Panc1 (cell line): ENCODE results near the gene CDC123. TPM values are rescaled to one million over a fixed set of nuclear protein-coding genes. Genes with fewer than 3 reads are reported as not detected.

Source experiments
- ATAC-seq: fragments of 200-7000 bp; cut with Tn5 transposase; 2 replicates; pipeline ENCODE4 v1.9.1; 2020; ENCODE audit warnings: mild to moderate bottlenecking, moderate library complexity
- BruUV-seq: library from RNA; stranded (reverse); fragments of 400-500 nt; replicated peaks from 2 replicates; lab custom pipeline; 2021; lab: Mats Ljungman, UMichigan
- CTCF ChIA-PET: fragments of 300-600 bp; sonication (Branson Sonifier 250); formaldehyde crosslinking; loops from one replicate; lab custom pipeline; 2022; ENCODE audit warnings: antibody characterized with exemption; lab: Charles Lee
- POLR2A ChIA-PET: fragments of 300-600 bp; sonication (Branson Sonifier 250); formaldehyde crosslinking; loops from one replicate; lab custom pipeline; 2022; ENCODE audit warnings: antibody characterized with exemption; lab: Charles Lee
- DNase-seq: peaks from one replicate; pipeline ENCODE4 v3.0.0-alpha.2; 2010; ENCODE audit warnings: low read depth, low spot score
- H3K27ac ChIP-seq: 2 replicates; pipeline ENCODE4 v1.5.1; 2011; ENCODE audit warnings: mild to moderate bottlenecking, low read length, inconsistent platforms
- H3K27me3 ChIP-seq: fragments of 200-500 bp; sonication (Bioruptor generic); 2 replicates; pipeline ENCODE4 v1.6.0; 2014; ENCODE audit warnings: low read length, inconsistent platforms; ENCODE audit not compliant: control insufficient read depth, insufficient read depth
- H3K36me3 ChIP-seq: fragments of 200-500 bp; sonication (Bioruptor generic); 2 replicates; pipeline ENCODE4 v1.5.1; 2014; ENCODE audit warnings: inconsistent platforms, mild to moderate bottlenecking, low read length, moderate library complexity; ENCODE audit not compliant: control insufficient read depth, insufficient read depth
- H3K4me1 ChIP-seq: 2 replicates; pipeline ENCODE4 v1.5.1; 2011; ENCODE audit warnings: inconsistent platforms, mild to moderate bottlenecking, low read length, moderate library complexity; ENCODE audit not compliant: control insufficient read depth, insufficient read depth
- H3K4me3 ChIP-seq, 2 experiments: 2 replicates each; pipeline ENCODE4 v1.5.1; 2011 to 2012; ENCODE audit warnings: low read depth in 2 of 2, low read length in 2 of 2, mild to moderate bottlenecking in 2 of 2, inconsistent platforms in 1 of 2, moderate library complexity in 1 of 2
- H3K9me3 ChIP-seq: fragments of 200-500 bp; sonication (Bioruptor generic); 2 replicates; pipeline ENCODE4 v1.5.1; 2014; ENCODE audit warnings: low read depth, mild to moderate bottlenecking, inconsistent platforms, low read length, moderate library complexity; ENCODE audit not compliant: control insufficient read depth, insufficient read depth
- CTCF ChIP-seq: fragments of 450-650 bp; IDR thresholded peaks from 2 replicates; pipeline ENCODE4 v1.5.1; 2017; ENCODE audit warnings: mild to moderate bottlenecking
- POLR2AphosphoS5 ChIP-seq: IDR thresholded peaks from 2 replicates; pipeline ENCODE4 v1.6.1; 2012; ENCODE audit warnings: mild to moderate bottlenecking, low read depth, low read length, moderate library complexity
- REST ChIP-seq, 2 experiments: IDR thresholded peaks; 2 replicates each; pipeline ENCODE4 v1.6.1; 2011 to 2012; ENCODE audit warnings: low read depth in 2 of 2, control low read depth in 1 of 2, low read length in 1 of 2, mild to moderate bottlenecking in 1 of 2, moderate library complexity in 1 of 2; ENCODE audit not compliant: insufficient read depth in 1 of 2
- SIN3A ChIP-seq: IDR thresholded peaks from 2 replicates; pipeline ENCODE4 v1.6.1; 2012; ENCODE audit warnings: low read depth, mild to moderate bottlenecking, low read length, moderate library complexity, borderline replicate concordance; ENCODE audit not compliant: insufficient read depth
- TCF7L2 ChIP-seq: IDR thresholded peaks from 2 replicates; pipeline ENCODE4 v1.6.1; 2011; ENCODE audit warnings: mild to moderate bottlenecking, low read depth, low read length, inconsistent platforms
- in situ Hi-C: cut with HindIII; loops from 2 replicates; pipeline ENCODE4 v1.10.0; 2016; ENCODE audit warnings: low sequenced_read_pairs, low pct_unique_long_range_greater_than_20kb
- intact Hi-C: fragments of 100-400 bp; cut with micrococcal nuclease; formaldehyde crosslinking; loops from one replicate; pipeline ENCODE4 v1.10.0; 2022; ENCODE audit not compliant: unreplicated experiment
- total RNA-seq: library from RNA; stranded (reverse); gene quantifications from one replicate; pipeline ENCODE4 v1.2.1, GENCODE V29; 2021; ENCODE audit not compliant: unreplicated experiment

Gene CDC123
- total RNA-seq, 1 experiment from 2014 or later, result 66.3 TPM

- Histone ChIP-seq H3K27me3 (no peaks in the 10 kb centered on the region), H3K9me3 (no peaks in the 10 kb centered on the region), H3K36me3 (peaks cover 17% of the 10 kb centered on the region), H3K27ac (no peak overlapping the region), H3K4me1 (peaks cover 4% of the 10 kb centered on the region), H3K4me3 (no peak overlapping the region)
- TF ChIP-seq POLR2AphosphoS5 (no peak), CTCF (no peak), SIN3A (no peak), REST (IDR thresholded peaks at IDR 0.05; ENCODE audit: insufficient read depth in 1 of 2, low read depth in 2 of 2, low read length in 1 of 2) (no peak), TCF7L2 (no peak)
- no peak for ATAC-seq
- DNase-seq, result no peak
- in situ Hi-C loops (no loop called here), intact Hi-C loops (no loop called here)
- POLR2A ChIA-PET, result no interaction called here
- CTCF ChIA-PET, result no interaction called here
- no TSS peak for BruUV-seq
These were observed 5.6 kb downstream of the CDC123 start for GRCh38 chr10:12201543-12201942.

- Histone ChIP-seq H3K4me1 (peaks cover 4% of the 10 kb centered on the region), H3K27ac (no peak overlapping the region), H3K36me3 (peaks cover 12% of the 10 kb centered on the region), H3K9me3 (no peaks in the 10 kb centered on the region), H3K27me3 (no peaks in the 10 kb centered on the region), H3K4me3 (no peak overlapping the region)
- POLR2A ChIA-PET, result no interaction called here
- in situ Hi-C loops, result no loop called here
- intact Hi-C loops, result no loop called here
- no peak for TF ChIP-seq TCF7L2
- TF ChIP-seq POLR2AphosphoS5, result no peak
- no peak for TF ChIP-seq CTCF
- TF ChIP-seq SIN3A, result no peak
- no peak for TF ChIP-seq REST (IDR thresholded peaks at IDR 0.05; ENCODE audit: insufficient read depth in 1 of 2, low read depth in 2 of 2, low read length in 1 of 2)
- no TSS peak for BruUV-seq
- ATAC-seq, result no peak
- CTCF ChIA-PET, result no interaction called here
- no peak for DNase-seq
These were observed 6.2 kb downstream of the CDC123 start for GRCh38 chr10:12202226-12202625.
